ENCODE measurements around the gene FKBP4. TPM values are rescaled to one million over a fixed set of nuclear protein-coding genes. Genes with fewer than 3 reads are reported as not detected.

FKBP4 gene, protein sequence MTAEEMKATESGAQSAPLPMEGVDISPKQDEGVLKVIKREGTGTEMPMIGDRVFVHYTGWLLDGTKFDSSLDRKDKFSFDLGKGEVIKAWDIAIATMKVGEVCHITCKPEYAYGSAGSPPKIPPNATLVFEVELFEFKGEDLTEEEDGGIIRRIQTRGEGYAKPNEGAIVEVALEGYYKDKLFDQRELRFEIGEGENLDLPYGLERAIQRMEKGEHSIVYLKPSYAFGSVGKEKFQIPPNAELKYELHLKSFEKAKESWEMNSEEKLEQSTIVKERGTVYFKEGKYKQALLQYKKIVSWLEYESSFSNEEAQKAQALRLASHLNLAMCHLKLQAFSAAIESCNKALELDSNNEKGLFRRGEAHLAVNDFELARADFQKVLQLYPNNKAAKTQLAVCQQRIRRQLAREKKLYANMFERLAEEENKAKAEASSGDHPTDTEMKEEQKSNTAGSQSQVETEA
- 60.6 and 65.9 TPM in 2 replicates for polyA plus RNA-seq (2013)

DNA sequence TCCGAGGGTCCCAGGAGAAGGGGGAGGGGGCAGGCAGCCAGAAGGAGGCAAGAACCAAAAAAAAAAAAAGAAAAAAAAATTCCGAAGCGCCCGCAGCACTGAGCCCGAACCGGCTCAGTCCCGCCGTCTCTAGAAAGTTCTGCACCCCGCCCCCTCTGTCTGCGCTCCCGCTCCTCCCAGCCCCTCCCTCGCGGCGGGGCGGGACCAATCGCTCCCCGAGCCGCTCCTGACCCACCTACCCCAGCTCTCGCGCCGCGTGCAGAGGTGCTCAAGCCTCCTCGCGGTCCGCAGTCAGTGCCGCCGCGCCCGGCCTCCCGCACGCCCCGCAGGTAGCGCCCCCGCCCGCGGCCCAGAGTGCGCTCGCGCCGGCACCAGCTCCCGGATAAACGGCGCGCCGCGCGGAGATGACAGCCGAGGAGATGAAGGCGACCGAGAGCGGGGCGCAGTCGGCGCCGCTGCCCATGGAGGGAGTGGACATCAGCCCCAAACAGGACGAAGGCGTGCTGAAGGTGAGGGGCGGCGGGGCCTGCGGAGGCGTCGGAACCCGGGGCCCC lies at the start of gene FKBP4:
Gene FKBP4 (plus strand): TSS at position 235 of the 554 bp plus-strand sequence. CDS start 170 bp downstream, at position 405.
- H2BK120ac ChIP-seq (ENCODE audit: insufficient read depth, low read length, poor library complexity), result peak within 1 kb of the TSS; percentile 52
- H3K18ac ChIP-seq (ENCODE audit: low read length), result peak within 1 kb of the TSS; percentile 87
- peak within 1 kb of the TSS; percentile 87 for H3K14ac ChIP-seq (ENCODE audit: low read length)
- no peaks in the 10 kb centered on the region for H3K9me3 ChIP-seq (ENCODE audit: insufficient read depth, low read depth, low read length)
- no peaks in the 10 kb centered on the region for H3K27me3 ChIP-seq (ENCODE audit: insufficient read depth, low read length)
- H2AK5ac ChIP-seq (ENCODE audit: low read length), result no peak within 1 kb of the TSS
- peak within 1 kb of the TSS; percentile 90 for H4K8ac ChIP-seq (ENCODE audit: low read depth, low read length)
- H3K79me1 ChIP-seq (ENCODE audit: low read length), result peaks cover 12% of the 10 kb centered on the region
- H3K27ac ChIP-seq (ENCODE audit: low read depth, low read length), result peak within 1 kb of the TSS; percentile 43
- H3K4ac ChIP-seq (ENCODE audit: low read depth, low read length), result peak within 1 kb of the TSS; percentile 51
- DNase-seq, result peak; percentile 91 to 92
- peak within 1 kb of the TSS; percentile 93 for H3K4me3 ChIP-seq (ENCODE audit: low read depth, low read length)
- H3K4me2 ChIP-seq (ENCODE audit: low read length), result peak within 1 kb of the TSS; percentile 94
- peak within 1 kb of the TSS; percentile 25 for H2BK12ac ChIP-seq (ENCODE audit: low read length)
- H3K79me2 ChIP-seq (ENCODE audit: control insufficient read depth, insufficient read depth, low read length, poor library complexity), result peaks cover 8% of the 10 kb centered on the region
- H3K36me3 ChIP-seq (ENCODE audit: control insufficient read depth in 1 of 2, insufficient read depth in 2 of 2, low read length in 2 of 2), result peaks cover 18 to 28% of the 10 kb centered on the region in 2 experiments
- H3K4me1 ChIP-seq (ENCODE audit: control insufficient read depth in 1 of 2, insufficient read depth in 2 of 2, low read length in 2 of 2), result peaks cover 2 to 8% of the 10 kb centered on the region in 2 experiments
- peak within 1 kb of the TSS; percentile 45 for H2BK5ac ChIP-seq (ENCODE audit: low read depth, low read length, poor library complexity)
- H4K91ac ChIP-seq (ENCODE audit: low read depth, low read length), result peak within 1 kb of the TSS; percentile 64
- H3K23ac ChIP-seq (ENCODE audit: low read length), result no peak within 1 kb of the TSS
- WGBS (ENCODE audit: extremely low coverage, insufficient coverage, insufficient read length), result no CpG with 5 or more reads among the region's 63 CpGs
- H4K12ac ChIP-seq (ENCODE audit: low read depth, low read length), result peak within 1 kb of the TSS; percentile 46
- peak within 1 kb of the TSS; percentile 92 for H2AFZ ChIP-seq (ENCODE audit: insufficient read depth, low read length, poor library complexity)
- H3K9ac ChIP-seq (ENCODE audit: low read length), result peak within 1 kb of the TSS; percentile 89

DNA sequence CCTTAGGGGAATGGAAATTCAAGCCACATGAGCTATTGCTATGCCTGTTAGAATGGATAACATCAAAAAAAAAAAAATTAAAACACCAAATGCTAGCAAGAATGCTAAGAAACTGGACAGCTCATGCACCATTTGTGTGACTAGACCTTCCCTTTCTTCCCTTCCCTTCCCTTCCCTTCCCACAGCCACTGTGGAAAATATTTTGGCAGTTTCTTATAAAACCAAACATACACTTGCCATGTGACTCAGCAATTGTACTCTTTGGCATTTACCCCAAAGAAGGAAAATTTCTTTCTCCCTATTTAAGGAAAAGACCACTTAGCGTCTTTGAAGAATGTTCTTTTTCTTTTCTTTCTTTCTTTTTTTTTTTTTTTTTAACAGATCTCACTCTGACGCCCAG lies 49.1 kb upstream of the FKBP4 start:
- no peak overlapping the region for H2BK5ac ChIP-seq (ENCODE audit: low read depth, low read length, poor library complexity)
- H3K18ac ChIP-seq (ENCODE audit: low read length), result no peak overlapping the region
- H2BK12ac ChIP-seq (ENCODE audit: low read length), result no peak overlapping the region
- H3K4me3 ChIP-seq (ENCODE audit: low read depth, low read length), result no peak overlapping the region
- no peak overlapping the region for H3K9ac ChIP-seq (ENCODE audit: low read length)
- H4K8ac ChIP-seq (ENCODE audit: low read depth, low read length), result no peak overlapping the region
- H3K36me3 ChIP-seq (ENCODE audit: control insufficient read depth in 1 of 2, insufficient read depth in 2 of 2, low read length in 2 of 2), result no peaks in the 10 kb centered on the region
- H3K4ac ChIP-seq (ENCODE audit: low read depth, low read length), result no peak overlapping the region
- H3K27ac ChIP-seq (ENCODE audit: low read depth, low read length), result no peak overlapping the region
- H3K4me1 ChIP-seq (ENCODE audit: control insufficient read depth in 1 of 2, insufficient read depth in 2 of 2, low read length in 2 of 2), result no peaks in the 10 kb centered on the region
- H3K14ac ChIP-seq (ENCODE audit: low read length), result no peak overlapping the region
- no CpG with 5 or more reads among the region's 2 CpGs for WGBS (ENCODE audit: extremely low coverage, insufficient coverage, insufficient read length)
- H2AK5ac ChIP-seq (ENCODE audit: low read length), result no peak overlapping the region
- no peak overlapping the region for H2AFZ ChIP-seq (ENCODE audit: insufficient read depth, low read length, poor library complexity)
- no peak overlapping the region for H2BK120ac ChIP-seq (ENCODE audit: insufficient read depth, low read length, poor library complexity)
- H3K23ac ChIP-seq (ENCODE audit: low read length), result no peak overlapping the region
- H4K91ac ChIP-seq (ENCODE audit: low read depth, low read length), result no peak overlapping the region
- H3K9me3 ChIP-seq (ENCODE audit: insufficient read depth, low read depth, low read length), result no peaks in the 10 kb centered on the region
- H3K4me2 ChIP-seq (ENCODE audit: low read length), result no peak overlapping the region
- no peaks in the 10 kb centered on the region for H3K79me2 ChIP-seq (ENCODE audit: control insufficient read depth, insufficient read depth, low read length, poor library complexity)
- DNase-seq, result no peak
- no peaks in the 10 kb centered on the region for H3K27me3 ChIP-seq (ENCODE audit: insufficient read depth, low read length)
- no peak overlapping the region for H4K12ac ChIP-seq (ENCODE audit: low read depth, low read length)
- H3K79me1 ChIP-seq (ENCODE audit: low read length), result no peaks in the 10 kb centered on the region

DNA sequence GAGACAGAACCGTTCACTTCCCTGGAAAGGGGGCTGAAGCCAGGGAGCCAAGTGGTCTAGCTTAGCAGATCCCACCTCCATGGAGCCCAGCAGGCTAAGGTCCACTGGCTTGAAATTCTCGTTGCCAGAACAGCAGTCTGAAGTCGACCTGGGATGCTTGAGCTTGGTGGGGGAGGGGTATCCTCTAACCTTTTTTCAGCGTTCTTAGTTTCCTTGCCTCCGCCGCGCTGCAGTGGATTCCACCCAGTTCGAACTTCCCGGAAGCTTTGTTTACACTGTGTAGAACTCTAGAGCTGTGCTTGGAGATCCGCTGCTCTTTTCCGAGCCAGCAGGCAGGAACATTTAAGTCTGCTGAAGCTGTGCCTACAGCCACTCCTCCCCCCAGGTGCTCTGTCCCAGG lies 45.2 kb upstream of the FKBP4 start:
- H3K9me3 ChIP-seq (ENCODE audit: insufficient read depth, low read depth, low read length), result peaks cover 4% of the 10 kb centered on the region
- peaks cover 2% of the 10 kb centered on the region in 2 experiments for H3K4me1 ChIP-seq (ENCODE audit: control insufficient read depth in 1 of 2, insufficient read depth in 2 of 2, low read length in 2 of 2)
- H2BK5ac ChIP-seq (ENCODE audit: low read depth, low read length, poor library complexity), result no peak overlapping the region
- H3K4me3 ChIP-seq (ENCODE audit: low read depth, low read length), result no peak overlapping the region
- no peak overlapping the region for H3K23ac ChIP-seq (ENCODE audit: low read length)
- no peak overlapping the region for H3K9ac ChIP-seq (ENCODE audit: low read length)
- H3K79me2 ChIP-seq (ENCODE audit: control insufficient read depth, insufficient read depth, low read length, poor library complexity), result no peaks in the 10 kb centered on the region
- H3K4me2 ChIP-seq (ENCODE audit: low read length), result no peak overlapping the region
- H3K27ac ChIP-seq (ENCODE audit: low read depth, low read length), result no peak overlapping the region
- H2AK5ac ChIP-seq (ENCODE audit: low read length), result no peak overlapping the region
- H2BK120ac ChIP-seq (ENCODE audit: insufficient read depth, low read length, poor library complexity), result no peak overlapping the region
- H4K91ac ChIP-seq (ENCODE audit: low read depth, low read length), result no peak overlapping the region
- no peak overlapping the region for H3K14ac ChIP-seq (ENCODE audit: low read length)
- no peak for DNase-seq
- H3K27me3 ChIP-seq (ENCODE audit: insufficient read depth, low read length), result peaks cover 2% of the 10 kb centered on the region
- H2BK12ac ChIP-seq (ENCODE audit: low read length), result no peak overlapping the region
- H4K8ac ChIP-seq (ENCODE audit: low read depth, low read length), result no peak overlapping the region
- H3K18ac ChIP-seq (ENCODE audit: low read length), result no peak overlapping the region
- WGBS (ENCODE audit: extremely low coverage, insufficient coverage, insufficient read length), result no CpG with 5 or more reads among the region's 11 CpGs
- no peak overlapping the region for H4K12ac ChIP-seq (ENCODE audit: low read depth, low read length)
- H3K36me3 ChIP-seq (ENCODE audit: control insufficient read depth in 1 of 2, insufficient read depth in 2 of 2, low read length in 2 of 2), result no peaks in the 10 kb centered on the region
- no peak overlapping the region for H2AFZ ChIP-seq (ENCODE audit: insufficient read depth, low read length, poor library complexity)
- no peaks in the 10 kb centered on the region for H3K79me1 ChIP-seq (ENCODE audit: low read length)
- no peak overlapping the region for H3K4ac ChIP-seq (ENCODE audit: low read depth, low read length)

DNA sequence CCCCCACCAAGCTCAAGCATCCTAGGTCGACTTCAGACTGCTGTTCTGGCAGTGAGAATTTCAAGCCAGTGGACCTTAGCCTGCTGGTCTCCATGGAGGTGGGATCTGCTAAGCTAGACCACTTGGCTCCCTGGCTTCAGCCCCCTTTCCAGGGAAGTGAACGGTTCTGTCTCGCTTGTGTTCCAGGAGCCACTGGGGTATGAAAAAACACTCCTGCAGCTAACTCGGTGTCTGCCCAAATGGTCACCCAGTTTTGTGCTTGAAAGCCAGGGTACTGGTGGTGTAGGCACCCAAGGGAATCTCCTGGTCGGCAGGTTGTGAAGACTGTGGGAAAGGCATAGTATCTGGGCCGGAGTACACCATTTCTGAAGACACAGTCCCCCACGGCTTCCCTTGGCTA lies 44.6 kb upstream of the FKBP4 start:
- Histone ChIP-seq H3K4ac (ENCODE audit: low read depth, low read length) (no peak overlapping the region), H2AFZ (ENCODE audit: insufficient read depth, low read length, poor library complexity) (no peak overlapping the region), H3K14ac (ENCODE audit: low read length) (no peak overlapping the region), H3K27ac (ENCODE audit: low read depth, low read length) (no peak overlapping the region), H3K4me3 (ENCODE audit: low read depth, low read length) (no peak overlapping the region), H3K9ac (ENCODE audit: low read length) (no peak overlapping the region), H2BK120ac (ENCODE audit: insufficient read depth, low read length, poor library complexity) (no peak overlapping the region), H4K91ac (ENCODE audit: low read depth, low read length) (no peak overlapping the region), H2BK12ac (ENCODE audit: low read length) (no peak overlapping the region), H3K9me3 (ENCODE audit: insufficient read depth, low read depth, low read length) (peaks cover 4% of the 10 kb centered on the region), H2BK5ac (ENCODE audit: low read depth, low read length, poor library complexity) (no peak overlapping the region), H3K4me1 (ENCODE audit: control insufficient read depth in 1 of 2, insufficient read depth in 2 of 2, low read length in 2 of 2) (peaks cover 2% of the 10 kb centered on the region in 2 experiments), H3K79me2 (ENCODE audit: control insufficient read depth, insufficient read depth, low read length, poor library complexity) (no peaks in the 10 kb centered on the region), H3K18ac (ENCODE audit: low read length) (no peak overlapping the region), H3K27me3 (ENCODE audit: insufficient read depth, low read length) (peaks cover 2% of the 10 kb centered on the region), H4K12ac (ENCODE audit: low read depth, low read length) (no peak overlapping the region), H3K23ac (ENCODE audit: low read length) (no peak overlapping the region), H3K4me2 (ENCODE audit: low read length) (no peak overlapping the region), H2AK5ac (ENCODE audit: low read length) (no peak overlapping the region), H4K8ac (ENCODE audit: low read depth, low read length) (no peak overlapping the region), H3K79me1 (ENCODE audit: low read length) (no peaks in the 10 kb centered on the region), H3K36me3 (ENCODE audit: control insufficient read depth in 1 of 2, insufficient read depth in 2 of 2, low read length in 2 of 2) (no peaks in the 10 kb centered on the region)
- WGBS (ENCODE audit: extremely low coverage, insufficient coverage, insufficient read length), result no CpG with 5 or more reads among the region's 7 CpGs
- DNase-seq, result no peak

Data from trophoblast cell (in vitro differentiated cells and primary cell).